ENCODE data around the gene RNASE1. TPM values are rescaled to one million over a fixed set of nuclear protein-coding genes. Genes with fewer than 3 reads are reported as not detected.

The RNASE1 gene
- polyA plus RNA-seq, 1 donor (not counting 4 experiments of a cell fraction or from before 2014, with no cell fraction given), result 0.09 TPM

DNA sequence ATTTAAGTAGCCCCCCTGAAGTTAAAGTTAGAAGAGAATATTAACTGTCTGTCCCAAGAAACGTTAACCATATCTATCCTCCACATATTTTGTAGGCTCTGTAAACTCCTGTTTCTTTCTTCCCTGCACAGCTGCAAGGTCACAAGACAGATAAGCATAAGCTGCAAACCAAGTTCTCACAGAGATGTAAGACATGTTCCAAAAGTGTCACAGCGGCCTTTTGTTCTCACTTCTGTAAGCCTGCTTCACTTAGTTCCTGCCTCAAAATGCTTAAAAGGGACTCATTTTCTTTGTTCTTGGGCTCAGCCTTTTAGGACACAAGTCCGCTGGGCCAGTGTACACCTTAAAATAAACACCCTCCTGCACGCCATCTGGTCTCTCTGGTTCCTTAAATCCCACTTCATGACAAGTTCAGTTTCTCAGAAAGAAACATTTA is 3.2 kb downstream of the RNASE1 start:
- no peaks in the 10 kb centered on the region for H3K27me3 ChIP-seq (ENCODE audit: control insufficient read depth, extremely low read depth, insufficient read depth, low read length)
- H2AFZ ChIP-seq (ENCODE audit: control insufficient read depth, low read length), result no peak overlapping the region
- H3K4me2 ChIP-seq (ENCODE audit: control insufficient read depth, extremely low read depth, insufficient read depth, low read depth, low read length), result no peak overlapping the region
- H3K4me3 ChIP-seq (ENCODE audit: control insufficient read depth in 2 of 3, extremely low read depth in 1 of 3, insufficient read depth in 2 of 3, low read depth in 1 of 3, low read length in 3 of 3), result no peak overlapping the region
- FAIRE-seq (no peak), DNase-seq (ENCODE audit: low read depth, low spot score) (no peak)
- H3K36me3 ChIP-seq (ENCODE audit: control insufficient read depth in 2 of 2, extremely low read depth in 1 of 2, insufficient read depth in 2 of 2, low read length in 2 of 2), result no peaks in the 10 kb centered on the region
- dilution Hi-C loops (cut with MboI; ENCODE audit: extremely low pct_ligation_motif_present, low sequenced_read_pairs), result no loop called here
- H3K27ac ChIP-seq (ENCODE audit: control insufficient read depth, insufficient read depth, low read length), result no peak overlapping the region
- no peaks in the 10 kb centered on the region for H3K9me3 ChIP-seq (ENCODE audit: control insufficient read depth, low read depth, low read length)
- no peaks in the 10 kb centered on the region for H4K20me1 ChIP-seq (ENCODE audit: control insufficient read depth, extremely low read depth, insufficient read depth, low read length)
- no peaks in the 10 kb centered on the region for H3K9me1 ChIP-seq (ENCODE audit: control insufficient read depth, extremely low read depth, insufficient read depth, low read length)
- H3K79me2 ChIP-seq (ENCODE audit: control insufficient read depth, insufficient read depth, low read length), result no peaks in the 10 kb centered on the region
- H3K4me1 ChIP-seq (ENCODE audit: control insufficient read depth, extremely low read depth, insufficient read depth, low read length), result no peaks in the 10 kb centered on the region
- no peak for TF ChIP-seq EZH2 (IDR thresholded peaks at IDR 0.05; ENCODE audit: low read length)
- TF ChIP-seq, protein P1, sequence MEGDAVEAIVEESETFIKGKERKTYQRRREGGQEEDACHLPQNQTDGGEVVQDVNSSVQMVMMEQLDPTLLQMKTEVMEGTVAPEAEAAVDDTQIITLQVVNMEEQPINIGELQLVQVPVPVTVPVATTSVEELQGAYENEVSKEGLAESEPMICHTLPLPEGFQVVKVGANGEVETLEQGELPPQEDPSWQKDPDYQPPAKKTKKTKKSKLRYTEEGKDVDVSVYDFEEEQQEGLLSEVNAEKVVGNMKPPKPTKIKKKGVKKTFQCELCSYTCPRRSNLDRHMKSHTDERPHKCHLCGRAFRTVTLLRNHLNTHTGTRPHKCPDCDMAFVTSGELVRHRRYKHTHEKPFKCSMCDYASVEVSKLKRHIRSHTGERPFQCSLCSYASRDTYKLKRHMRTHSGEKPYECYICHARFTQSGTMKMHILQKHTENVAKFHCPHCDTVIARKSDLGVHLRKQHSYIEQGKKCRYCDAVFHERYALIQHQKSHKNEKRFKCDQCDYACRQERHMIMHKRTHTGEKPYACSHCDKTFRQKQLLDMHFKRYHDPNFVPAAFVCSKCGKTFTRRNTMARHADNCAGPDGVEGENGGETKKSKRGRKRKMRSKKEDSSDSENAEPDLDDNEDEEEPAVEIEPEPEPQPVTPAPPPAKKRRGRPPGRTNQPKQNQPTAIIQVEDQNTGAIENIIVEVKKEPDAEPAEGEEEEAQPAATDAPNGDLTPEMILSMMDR (optimal IDR thresholded peaks at IDR 0.05 in 1 of 3, IDR thresholded peaks at IDR 0.05 in 1 of 3, conservative IDR thresholded peaks at IDR 0.05 in 1 of 3; ENCODE audit: extremely low read depth in 1 of 3, insufficient read depth in 2 of 3, low read length in 3 of 3), result no peak
- H3K9ac ChIP-seq (ENCODE audit: control insufficient read depth, extremely low read depth, insufficient read depth, low read length), result no peak overlapping the region

DNA sequence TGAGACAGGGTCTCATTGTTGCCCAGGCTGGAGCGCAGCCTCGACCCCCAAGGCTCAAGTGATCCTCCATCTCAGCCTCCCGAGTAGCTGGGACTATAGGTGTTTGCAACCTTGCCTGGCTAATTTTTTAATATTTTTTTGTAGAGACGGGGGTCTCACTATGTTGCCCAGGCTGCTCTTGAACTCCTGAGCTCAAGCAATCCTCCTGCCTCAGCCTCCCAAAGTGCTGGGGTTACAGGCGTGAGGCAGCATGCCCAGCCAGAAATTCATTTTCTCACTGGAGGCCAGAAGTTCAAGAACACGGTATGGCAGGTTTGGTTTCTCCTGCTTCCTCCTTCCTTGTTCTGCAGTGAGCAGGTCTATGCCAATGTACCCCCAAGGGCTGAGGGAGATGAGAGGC is 3.7 kb downstream of the RNASE1 start:
- no peaks in the 10 kb centered on the region for H4K20me1 ChIP-seq (ENCODE audit: control insufficient read depth, extremely low read depth, insufficient read depth, low read length)
- no peaks in the 10 kb centered on the region for H3K79me2 ChIP-seq (ENCODE audit: control insufficient read depth, insufficient read depth, low read length)
- no peaks in the 10 kb centered on the region for H3K27me3 ChIP-seq (ENCODE audit: control insufficient read depth, extremely low read depth, insufficient read depth, low read length)
- H3K36me3 ChIP-seq (ENCODE audit: control insufficient read depth in 2 of 2, extremely low read depth in 1 of 2, insufficient read depth in 2 of 2, low read length in 2 of 2), result no peaks in the 10 kb centered on the region
- no peak for TF ChIP-seq EZH2 (IDR thresholded peaks at IDR 0.05; ENCODE audit: low read length)
- DNase-seq (ENCODE audit: low read depth, low spot score) (no peak), FAIRE-seq (no peak)
- H3K9me3 ChIP-seq (ENCODE audit: control insufficient read depth, low read depth, low read length), result no peaks in the 10 kb centered on the region
- H3K9ac ChIP-seq (ENCODE audit: control insufficient read depth, extremely low read depth, insufficient read depth, low read length), result no peak overlapping the region
- no peak overlapping the region for H2AFZ ChIP-seq (ENCODE audit: control insufficient read depth, low read length)
- H3K4me2 ChIP-seq (ENCODE audit: control insufficient read depth, extremely low read depth, insufficient read depth, low read depth, low read length), result no peak overlapping the region
- dilution Hi-C loops (cut with MboI; ENCODE audit: extremely low pct_ligation_motif_present, low sequenced_read_pairs), result no loop called here
- no peak overlapping the region for H3K4me3 ChIP-seq (ENCODE audit: control insufficient read depth in 2 of 3, extremely low read depth in 1 of 3, insufficient read depth in 2 of 3, low read depth in 1 of 3, low read length in 3 of 3)
- no peaks in the 10 kb centered on the region for H3K4me1 ChIP-seq (ENCODE audit: control insufficient read depth, extremely low read depth, insufficient read depth, low read length)
- H3K9me1 ChIP-seq (ENCODE audit: control insufficient read depth, extremely low read depth, insufficient read depth, low read length), result no peaks in the 10 kb centered on the region
- H3K27ac ChIP-seq (ENCODE audit: control insufficient read depth, insufficient read depth, low read length), result no peak overlapping the region

GRCh38 chr14:20798318-20798717 is 4.3 kb downstream of the RNASE1 start:
- dilution Hi-C loops (cut with MboI; ENCODE audit: extremely low pct_ligation_motif_present, low sequenced_read_pairs), result no loop called here
- TF ChIP-seq, protein P1 (optimal IDR thresholded peaks at IDR 0.05 in 1 of 3, IDR thresholded peaks at IDR 0.05 in 1 of 3, conservative IDR thresholded peaks at IDR 0.05 in 1 of 3; ENCODE audit: extremely low read depth in 1 of 3, insufficient read depth in 2 of 3, low read length in 3 of 3), result no peak
- no peak for TF ChIP-seq EZH2 (IDR thresholded peaks at IDR 0.05; ENCODE audit: low read length)
- no peak overlapping the region for H3K4me2 ChIP-seq (ENCODE audit: control insufficient read depth, extremely low read depth, insufficient read depth, low read depth, low read length)
- H3K9ac ChIP-seq (ENCODE audit: control insufficient read depth, extremely low read depth, insufficient read depth, low read length), result no peak overlapping the region
- DNase-seq (ENCODE audit: low read depth, low spot score), result no peak
- no peaks in the 10 kb centered on the region for H3K9me3 ChIP-seq (ENCODE audit: control insufficient read depth, low read depth, low read length)
- H3K79me2 ChIP-seq (ENCODE audit: control insufficient read depth, insufficient read depth, low read length), result no peaks in the 10 kb centered on the region
- no peak for FAIRE-seq
- H3K27me3 ChIP-seq (ENCODE audit: control insufficient read depth, extremely low read depth, insufficient read depth, low read length), result no peaks in the 10 kb centered on the region
- no peak overlapping the region for H3K27ac ChIP-seq (ENCODE audit: control insufficient read depth, insufficient read depth, low read length)
- H2AFZ ChIP-seq (ENCODE audit: control insufficient read depth, low read length), result no peak overlapping the region
- no peaks in the 10 kb centered on the region for H3K36me3 ChIP-seq (ENCODE audit: control insufficient read depth in 2 of 2, extremely low read depth in 1 of 2, insufficient read depth in 2 of 2, low read length in 2 of 2)
- H3K9me1 ChIP-seq (ENCODE audit: control insufficient read depth, extremely low read depth, insufficient read depth, low read length), result no peaks in the 10 kb centered on the region
- no peaks in the 10 kb centered on the region for H4K20me1 ChIP-seq (ENCODE audit: control insufficient read depth, extremely low read depth, insufficient read depth, low read length)
- H3K4me3 ChIP-seq (ENCODE audit: control insufficient read depth in 2 of 3, extremely low read depth in 1 of 3, insufficient read depth in 2 of 3, low read depth in 1 of 3, low read length in 3 of 3), result no peak overlapping the region
- H3K4me1 ChIP-seq (ENCODE audit: control insufficient read depth, extremely low read depth, insufficient read depth, low read length), result no peaks in the 10 kb centered on the region
